ENCODE measurements around the gene NLRP2B. TPM values are rescaled to one million over a fixed set of nuclear protein-coding genes. Genes with fewer than 3 reads are reported as not detected.
A peak's percentile ranks its signal among the peaks of the same experiment; 100 is the strongest.
"Not testable (repeated sequence)": the region's sequence is repeated elsewhere in the genome, so short reads cannot be mapped to it uniquely, and the experiment has no call there.

NLRP2B gene
- total RNA-seq (not detected), polyA plus RNA-seq (not detected)

- Histone ChIP-seq H3K27me3 (ENCODE audit: control insufficient read depth, insufficient read depth, low read length) (no peaks in the 10 kb centered on the region), H3K4me1 (ENCODE audit: control insufficient read depth, insufficient read depth, low read length, poor library complexity, severe bottlenecking) (no peaks in the 10 kb centered on the region), H3K9me3 (ENCODE audit: control insufficient read depth in 2 of 2, low read length in 2 of 2) (no peaks in the 10 kb centered on the region), H3K36me3 (ENCODE audit: control insufficient read depth, insufficient read depth, low read length) (no peaks in the 10 kb centered on the region), H3K4me3 (ENCODE audit: low read depth, low read length) (no peak within 1 kb of the TSS), H3K27ac (ENCODE audit: insufficient read depth, low read length, poor library complexity, severe bottlenecking) (no peak within 1 kb of the TSS)
- Mint-ChIP-seq H3K27ac (no peak within 1 kb of the TSS), H3K27me3 (no peaks in the 10 kb centered on the region), H3K4me1 (no peaks in the 10 kb centered on the region), H3K9me3 (peaks cover 0 to 1% (median 0%) of the 10 kb centered on the region in 7 donors), H3K4me3 (peak within 1 kb of the TSS in 1 of 4 donors; percentile 80), H3K36me3 (no peaks in the 10 kb centered on the region)
- DNase-seq, result no peak
- no peak for ATAC-seq (ENCODE audit: low read depth in 2 of 2)
These were observed at the start of gene NLRP2B for GRCh38 chrX:57680160-57680559. TSS of gene NLRP2B (minus strand) at chrX:57680260.

GRCh38 chrX:57725995-57726394 is 45.9 kb upstream of the NLRP2B start:
- not testable (repeated sequence) for H3K4me3 Mint-ChIP-seq; H3K36me3 ChIP-seq (ENCODE audit: control insufficient read depth, insufficient read depth, low read length); H3K9me3 ChIP-seq (ENCODE audit: control insufficient read depth in 2 of 2, low read length in 2 of 2); H3K4me3 ChIP-seq (ENCODE audit: low read depth, low read length); H3K27me3 ChIP-seq (ENCODE audit: control insufficient read depth, insufficient read depth, low read length); H3K27ac Mint-ChIP-seq; H3K27ac ChIP-seq (ENCODE audit: insufficient read depth, low read length, poor library complexity, severe bottlenecking); H3K4me1 Mint-ChIP-seq; H3K27me3 Mint-ChIP-seq; ATAC-seq (ENCODE audit: low read depth in 2 of 2); H3K9me3 Mint-ChIP-seq; DNase-seq; H3K36me3 Mint-ChIP-seq; H3K4me1 ChIP-seq (ENCODE audit: control insufficient read depth, insufficient read depth, low read length, poor library complexity, severe bottlenecking)

GRCh38 chrX:57681341-57681740 is 1.3 kb upstream of the NLRP2B start:
- no peak for DNase-seq
- Mint-ChIP-seq H3K27me3 (no peaks in the 10 kb centered on the region), H3K9me3 (peaks cover 0 to 1% (median 0%) of the 10 kb centered on the region in 7 donors), H3K27ac (no peak overlapping the region), H3K4me1 (no peaks in the 10 kb centered on the region), H3K4me3 (no peak overlapping the region), H3K36me3 (no peaks in the 10 kb centered on the region)
- Histone ChIP-seq H3K27me3 (ENCODE audit: control insufficient read depth, insufficient read depth, low read length) (no peaks in the 10 kb centered on the region), H3K27ac (ENCODE audit: insufficient read depth, low read length, poor library complexity, severe bottlenecking) (no peak overlapping the region), H3K4me3 (ENCODE audit: low read depth, low read length) (no peak overlapping the region), H3K36me3 (ENCODE audit: control insufficient read depth, insufficient read depth, low read length) (no peaks in the 10 kb centered on the region), H3K9me3 (ENCODE audit: control insufficient read depth in 2 of 2, low read length in 2 of 2) (no peaks in the 10 kb centered on the region), H3K4me1 (ENCODE audit: control insufficient read depth, insufficient read depth, low read length, poor library complexity, severe bottlenecking) (no peaks in the 10 kb centered on the region)
- ATAC-seq (ENCODE audit: low read depth in 2 of 2), result no peak

- ATAC-seq (ENCODE audit: low read depth in 2 of 2) (no peak), DNase-seq (no peak)
- no peaks in the 10 kb centered on the region for H3K9me3 ChIP-seq (ENCODE audit: control insufficient read depth in 2 of 2, low read length in 2 of 2)
- Mint-ChIP-seq H3K4me3 (no peak overlapping the region), H3K9me3 (peaks cover 0 to 10% (median 0%) of the 10 kb centered on the region in 7 donors), H3K27ac (no peak overlapping the region), H3K36me3 (no peaks in the 10 kb centered on the region), H3K4me1 (no peaks in the 10 kb centered on the region), H3K27me3 (no peaks in the 10 kb centered on the region)
- no peak overlapping the region for H3K27ac ChIP-seq (ENCODE audit: insufficient read depth, low read length, poor library complexity, severe bottlenecking)
- no peaks in the 10 kb centered on the region for H3K27me3 ChIP-seq (ENCODE audit: control insufficient read depth, insufficient read depth, low read length)
- H3K36me3 ChIP-seq (ENCODE audit: control insufficient read depth, insufficient read depth, low read length), result no peaks in the 10 kb centered on the region
- H3K4me3 ChIP-seq (ENCODE audit: low read depth, low read length), result no peak overlapping the region
- no peaks in the 10 kb centered on the region for H3K4me1 ChIP-seq (ENCODE audit: control insufficient read depth, insufficient read depth, low read length, poor library complexity, severe bottlenecking)
These were observed 1.2 kb downstream of the NLRP2B start for GRCh38 chrX:57678686-57679428.

GRCh38 chrX:57677132-57677858 is 2.8 kb downstream of the NLRP2B start:
- H3K36me3 Mint-ChIP-seq, result no peaks in the 10 kb centered on the region
- peaks cover 0 to 14% (median 0%) of the 10 kb centered on the region in 7 donors for H3K9me3 Mint-ChIP-seq
- H3K9me3 ChIP-seq (ENCODE audit: control insufficient read depth in 2 of 2, low read length in 2 of 2), result no peaks in the 10 kb centered on the region
- H3K4me1 Mint-ChIP-seq, result no peaks in the 10 kb centered on the region
- DNase-seq (no peak), ATAC-seq (ENCODE audit: low read depth in 2 of 2) (no peak)
- H3K4me1 ChIP-seq (ENCODE audit: control insufficient read depth, insufficient read depth, low read length, poor library complexity, severe bottlenecking), result no peaks in the 10 kb centered on the region
- H3K36me3 ChIP-seq (ENCODE audit: control insufficient read depth, insufficient read depth, low read length), result no peaks in the 10 kb centered on the region
- H3K27ac ChIP-seq (ENCODE audit: insufficient read depth, low read length, poor library complexity, severe bottlenecking), result no peak overlapping the region
- no peaks in the 10 kb centered on the region for H3K27me3 Mint-ChIP-seq
- H3K4me3 Mint-ChIP-seq, result peak overlapping the region in 1 of 4 donors; percentile 74
- H3K27ac Mint-ChIP-seq, result peak overlapping the region in 1 of 3 donors; percentile 14
- no peak overlapping the region for H3K4me3 ChIP-seq (ENCODE audit: low read depth, low read length)
- no peaks in the 10 kb centered on the region for H3K27me3 ChIP-seq (ENCODE audit: control insufficient read depth, insufficient read depth, low read length)

- Mint-ChIP-seq H3K36me3 (no peaks in the 10 kb centered on the region), H3K4me1 (no peaks in the 10 kb centered on the region), H3K27me3 (no peaks in the 10 kb centered on the region), H3K27ac (no peak overlapping the region), H3K9me3 (peaks cover 0 to 14% (median 0%) of the 10 kb centered on the region in 7 donors), H3K4me3 (no peak overlapping the region)
- no peak for ATAC-seq (ENCODE audit: low read depth in 2 of 2)
- H3K36me3 ChIP-seq (ENCODE audit: control insufficient read depth, insufficient read depth, low read length), result no peaks in the 10 kb centered on the region
- H3K4me3 ChIP-seq (ENCODE audit: low read depth, low read length), result no peak overlapping the region
- DNase-seq, result no peak
- H3K27ac ChIP-seq (ENCODE audit: insufficient read depth, low read length, poor library complexity, severe bottlenecking), result no peak overlapping the region
- no peaks in the 10 kb centered on the region for H3K27me3 ChIP-seq (ENCODE audit: control insufficient read depth, insufficient read depth, low read length)
- no peaks in the 10 kb centered on the region for H3K9me3 ChIP-seq (ENCODE audit: control insufficient read depth in 2 of 2, low read length in 2 of 2)
- no peaks in the 10 kb centered on the region for H3K4me1 ChIP-seq (ENCODE audit: control insufficient read depth, insufficient read depth, low read length, poor library complexity, severe bottlenecking)
These were observed 4.7 kb downstream of the NLRP2B start for GRCh38 chrX:57675320-57675719.

- no peaks in the 10 kb centered on the region for H3K27me3 Mint-ChIP-seq
- Histone ChIP-seq H3K4me3 (ENCODE audit: low read depth, low read length) (no peak overlapping the region), H3K27ac (ENCODE audit: insufficient read depth, low read length, poor library complexity, severe bottlenecking) (no peak overlapping the region), H3K4me1 (ENCODE audit: control insufficient read depth, insufficient read depth, low read length, poor library complexity, severe bottlenecking) (no peaks in the 10 kb centered on the region), H3K36me3 (ENCODE audit: control insufficient read depth, insufficient read depth, low read length) (no peaks in the 10 kb centered on the region), H3K9me3 (ENCODE audit: control insufficient read depth in 2 of 2, low read length in 2 of 2) (no peaks in the 10 kb centered on the region), H3K27me3 (ENCODE audit: control insufficient read depth, insufficient read depth, low read length) (no peaks in the 10 kb centered on the region)
- DNase-seq (no peak), ATAC-seq (ENCODE audit: low read depth in 2 of 2) (no peak)
- H3K4me1 Mint-ChIP-seq, result no peaks in the 10 kb centered on the region
- no peak overlapping the region for H3K27ac Mint-ChIP-seq
- peaks cover 0 to 14% (median 0%) of the 10 kb centered on the region in 7 donors for H3K9me3 Mint-ChIP-seq
- H3K4me3 Mint-ChIP-seq, result no peak overlapping the region
- H3K36me3 Mint-ChIP-seq, result no peaks in the 10 kb centered on the region
These were observed 5.2 kb downstream of the NLRP2B start for GRCh38 chrX:57674861-57675260.

All from CD4-positive, CD25-positive, alpha-beta regulatory T cell (primary cell).